ENCODE results near the gene NFATC1. TPM values are rescaled to one million over a fixed set of nuclear protein-coding genes. Genes with fewer than 3 reads are reported as not detected.

NFATC1 gene
- total and polyA plus RNA-seq, 2 donors from 2014 or later: 4.3 to 17.2 TPM

DNA sequence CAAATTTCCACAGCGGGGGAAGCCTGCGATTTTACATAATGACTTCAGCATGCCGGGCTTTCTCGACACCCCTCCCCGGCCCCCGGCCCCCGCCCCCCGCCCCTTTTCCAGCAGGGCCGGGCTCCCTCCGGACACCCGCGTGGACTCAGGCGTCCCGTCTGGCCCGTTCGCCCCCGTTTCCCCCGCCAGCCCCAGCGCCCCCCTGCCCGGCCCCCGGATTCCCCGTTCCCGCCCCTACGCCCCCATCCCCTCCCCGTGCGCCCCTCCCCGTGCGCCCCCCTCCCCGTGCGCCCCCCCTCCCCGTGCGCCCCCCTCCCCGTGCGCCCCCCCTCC, 456 bp upstream of the NFATC1 start:
- Histone ChIP-seq H3K27ac (ENCODE audit: low read depth in 2 of 2, low read length in 2 of 2) (no peak overlapping the region), H3K9me3 (ENCODE audit: control insufficient read depth in 2 of 3, insufficient read depth in 1 of 3, low read length in 3 of 3) (no peaks in the 10 kb centered on the region), H3K4me1 (ENCODE audit: control insufficient read depth in 2 of 3, insufficient read depth in 2 of 3, low read depth in 1 of 3, low read length in 3 of 3) (peaks cover 0 to 8% (median 5%) of the 10 kb centered on the region in 3 donors), H3K9ac (ENCODE audit: low read length in 3 of 3) (no peak overlapping the region), H3K36me3 (ENCODE audit: control insufficient read depth in 2 of 3, insufficient read depth in 3 of 3, low read length in 3 of 3) (no peaks in the 10 kb centered on the region), H3K4me3 (ENCODE audit: low read length in 3 of 3) (no peak overlapping the region), H3K27me3 (ENCODE audit: control insufficient read depth, insufficient read depth, low read length) (peaks cover 26% of the 10 kb centered on the region)
- intact Hi-C loops (cut with DNase I): no loop called here
- FAIRE-seq (no peak), DNase-seq (peak in 1 of 5 donors; percentile 46)
- TF ChIP-seq, protein P1, sequence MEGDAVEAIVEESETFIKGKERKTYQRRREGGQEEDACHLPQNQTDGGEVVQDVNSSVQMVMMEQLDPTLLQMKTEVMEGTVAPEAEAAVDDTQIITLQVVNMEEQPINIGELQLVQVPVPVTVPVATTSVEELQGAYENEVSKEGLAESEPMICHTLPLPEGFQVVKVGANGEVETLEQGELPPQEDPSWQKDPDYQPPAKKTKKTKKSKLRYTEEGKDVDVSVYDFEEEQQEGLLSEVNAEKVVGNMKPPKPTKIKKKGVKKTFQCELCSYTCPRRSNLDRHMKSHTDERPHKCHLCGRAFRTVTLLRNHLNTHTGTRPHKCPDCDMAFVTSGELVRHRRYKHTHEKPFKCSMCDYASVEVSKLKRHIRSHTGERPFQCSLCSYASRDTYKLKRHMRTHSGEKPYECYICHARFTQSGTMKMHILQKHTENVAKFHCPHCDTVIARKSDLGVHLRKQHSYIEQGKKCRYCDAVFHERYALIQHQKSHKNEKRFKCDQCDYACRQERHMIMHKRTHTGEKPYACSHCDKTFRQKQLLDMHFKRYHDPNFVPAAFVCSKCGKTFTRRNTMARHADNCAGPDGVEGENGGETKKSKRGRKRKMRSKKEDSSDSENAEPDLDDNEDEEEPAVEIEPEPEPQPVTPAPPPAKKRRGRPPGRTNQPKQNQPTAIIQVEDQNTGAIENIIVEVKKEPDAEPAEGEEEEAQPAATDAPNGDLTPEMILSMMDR (IDR thresholded peaks at IDR 0.05; ENCODE audit: borderline replicate concordance, extremely low read depth, insufficient read depth): no peak

DNA sequence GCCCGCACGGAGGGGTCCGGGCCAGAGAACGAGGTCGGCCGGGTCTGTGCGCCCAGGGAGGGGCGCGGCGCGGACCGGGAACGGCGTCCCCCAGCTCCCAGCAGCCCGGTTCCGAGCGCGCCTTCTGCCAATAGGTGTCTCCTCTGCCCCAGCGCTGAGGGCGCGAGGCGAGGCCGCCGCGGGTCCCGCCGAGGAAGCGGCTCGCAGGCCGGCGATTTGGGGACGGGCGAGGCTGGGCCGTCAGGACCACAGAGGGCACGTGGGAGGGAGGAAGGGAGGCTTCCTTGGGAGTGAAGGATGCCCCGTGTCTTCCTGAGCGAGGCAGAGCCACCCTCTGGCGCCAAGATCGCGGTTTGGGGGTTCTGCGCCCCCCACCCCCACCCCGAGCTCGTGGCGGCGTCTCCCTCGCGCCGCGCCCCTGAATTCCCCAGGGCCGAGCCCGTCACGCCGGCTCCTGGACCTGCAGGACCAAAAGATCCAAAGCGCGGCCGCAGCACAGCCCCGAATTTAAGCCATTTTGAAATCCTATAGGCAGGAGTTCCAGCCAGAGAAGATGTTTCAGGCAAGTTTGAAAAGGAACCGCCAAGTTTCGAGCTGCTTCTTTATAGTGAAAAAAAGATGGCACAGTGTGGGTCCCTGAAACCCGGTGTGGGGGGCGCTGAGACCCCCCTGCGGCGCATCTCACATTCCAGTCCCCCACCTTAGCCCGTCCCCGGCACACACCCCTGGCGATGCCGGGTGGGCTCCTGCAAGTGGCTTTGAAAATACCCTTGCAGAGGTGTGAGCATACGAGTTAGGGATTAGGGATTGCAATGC, 909 bp downstream of the NFATC1 start:
- H3K9ac ChIP-seq (ENCODE audit: low read length in 3 of 3): no peak overlapping the region
- peaks cover 15% of the 10 kb centered on the region for H3K27me3 ChIP-seq (ENCODE audit: control insufficient read depth, insufficient read depth, low read length)

DNA sequence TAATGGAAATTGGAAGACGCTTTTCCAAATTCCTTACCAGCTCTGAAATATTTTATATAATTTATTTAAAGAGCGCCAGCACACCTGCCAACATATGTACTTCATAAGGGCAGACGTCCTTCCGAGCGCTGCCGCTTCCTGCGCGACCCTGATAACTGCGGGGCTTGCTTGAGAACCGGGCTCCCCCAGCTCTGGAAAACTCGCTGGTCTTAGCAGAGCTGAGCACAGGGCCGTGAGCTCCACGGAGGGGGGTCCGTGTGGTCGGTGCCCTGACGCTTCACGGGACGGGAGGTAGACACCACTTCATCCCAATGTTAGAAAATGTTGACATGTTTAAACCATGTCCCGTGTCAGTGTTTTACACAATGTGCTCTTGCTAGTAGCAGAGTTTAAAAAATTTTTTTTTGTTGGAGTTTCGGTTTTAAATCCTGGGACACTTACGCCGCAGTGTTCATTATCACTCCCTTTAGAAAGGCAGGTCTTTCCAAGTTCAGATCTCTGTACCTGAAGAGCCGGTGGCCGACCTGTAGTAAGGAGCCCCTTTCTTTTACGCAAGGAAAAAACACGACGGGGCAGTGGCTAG, 1.6 kb downstream of the NFATC1 start:
- Histone ChIP-seq H3K4me3 (ENCODE audit: low read length in 3 of 3) (peak overlapping the region in 1 of 3 donors; percentile 2), H3K4me1 (ENCODE audit: control insufficient read depth in 2 of 3, insufficient read depth in 2 of 3, low read depth in 1 of 3, low read length in 3 of 3) (peaks cover 0 to 8% (median 5%) of the 10 kb centered on the region in 3 donors), H3K9ac (ENCODE audit: low read length in 3 of 3) (no peak overlapping the region), H3K27me3 (ENCODE audit: control insufficient read depth, insufficient read depth, low read length) (peaks cover 8% of the 10 kb centered on the region), H3K27ac (ENCODE audit: low read depth in 2 of 2, low read length in 2 of 2) (no peak overlapping the region), H3K36me3 (ENCODE audit: control insufficient read depth in 2 of 3, insufficient read depth in 3 of 3, low read length in 3 of 3) (no peaks in the 10 kb centered on the region), H3K9me3 (ENCODE audit: control insufficient read depth in 2 of 3, insufficient read depth in 1 of 3, low read length in 3 of 3) (no peaks in the 10 kb centered on the region)
- FAIRE-seq (no peak), DNase-seq (peak in 2 of 5 donors; percentile 40 to 69)
- intact Hi-C loops (cut with DNase I): no loop called here
- TF ChIP-seq, protein P1 (IDR thresholded peaks at IDR 0.05; ENCODE audit: borderline replicate concordance, extremely low read depth, insufficient read depth): no peak

More for the DNA sequence above, 909 bp downstream of the NFATC1 start:
- intact Hi-C loops (cut with DNase I): no loop called here
- no peaks in the 10 kb centered on the region for H3K36me3 ChIP-seq (ENCODE audit: control insufficient read depth in 2 of 3, insufficient read depth in 3 of 3, low read length in 3 of 3)
- TF ChIP-seq, protein P1 (IDR thresholded peaks at IDR 0.05; ENCODE audit: borderline replicate concordance, extremely low read depth, insufficient read depth): peak; percentile 32
- peaks cover 0 to 8% (median 5%) of the 10 kb centered on the region in 3 donors for H3K4me1 ChIP-seq (ENCODE audit: control insufficient read depth in 2 of 3, insufficient read depth in 2 of 3, low read depth in 1 of 3, low read length in 3 of 3)
- H3K9me3 ChIP-seq (ENCODE audit: control insufficient read depth in 2 of 3, insufficient read depth in 1 of 3, low read length in 3 of 3): no peaks in the 10 kb centered on the region
- DNase-seq (peak in 4 of 5 donors; percentile 58 to 89 (median 80)), FAIRE-seq (no peak)
- H3K27ac ChIP-seq (ENCODE audit: low read depth in 2 of 2, low read length in 2 of 2): no peak overlapping the region
- peak overlapping the region in 2 of 3 donors; percentile 2 to 11 for H3K4me3 ChIP-seq (ENCODE audit: low read length in 3 of 3)

Data from kidney (tissue), 14 donors.